RWPE2 (cell line): Measurements from ENCODE around the gene LTB4R.

Source experiments
- ATAC-seq: fragments of 200-7000 bp; cut with Tn5 transposase; 3 replicates; pipeline ENCODE4 v1.9.1; 2021; ENCODE audit warnings: low read depth
- DNase-seq: peaks from one replicate; pipeline ENCODE4 v3.0.0-alpha.2; 2020; ENCODE audit warnings: low spot score
- H3K27ac ChIP-seq: fragments of 450-650 bp; 2 replicates; pipeline ENCODE4 v1.5.1; 2017; ENCODE audit warnings: mild to moderate bottlenecking; ENCODE audit not compliant: poor library complexity, severe bottlenecking
- H3K27me3 ChIP-seq: fragments of 250-450 bp; sonication (Bioruptor Pico); 2 replicates; pipeline ENCODE4 v1.5.1; 2021; ENCODE audit warnings: mild to moderate bottlenecking, moderate library complexity; ENCODE audit not compliant: insufficient read depth, poor library complexity, severe bottlenecking
- H3K36me3 ChIP-seq: fragments of 250-450 bp; sonication (Bioruptor Pico); 2 replicates; pipeline ENCODE4 v1.5.1; 2020; ENCODE audit warnings: low read depth, mild to moderate bottlenecking, moderate library complexity
- H3K4me1 ChIP-seq: fragments of 250-450 bp; sonication (Bioruptor Pico); 2 replicates; pipeline ENCODE4 v1.5.1; 2021; ENCODE audit warnings: mild to moderate bottlenecking, moderate library complexity; ENCODE audit not compliant: insufficient read depth, poor library complexity, severe bottlenecking
- H3K4me3 ChIP-seq: fragments of 250-450 bp; sonication (Bioruptor Pico); 2 replicates; pipeline ENCODE4 v1.5.1; 2021; ENCODE audit warnings: mild to moderate bottlenecking, moderate library complexity; ENCODE audit not compliant: severe bottlenecking
- H3K9me3 ChIP-seq: fragments of 250-450 bp; sonication (Bioruptor Pico); 2 replicates; pipeline ENCODE4 v1.5.1; 2021; ENCODE audit warnings: mild to moderate bottlenecking, moderate library complexity; ENCODE audit not compliant: severe bottlenecking
- TF ChIP-seq, protein P1 (sequence below): fragments of 450-650 bp; IDR thresholded peaks from one replicate; pipeline ENCODE4 v1.5.1; 2017; ENCODE audit warnings: mild to moderate bottlenecking, moderate library complexity; ENCODE audit not compliant: poor library complexity, severe bottlenecking

Gene LTB4R

DNA sequence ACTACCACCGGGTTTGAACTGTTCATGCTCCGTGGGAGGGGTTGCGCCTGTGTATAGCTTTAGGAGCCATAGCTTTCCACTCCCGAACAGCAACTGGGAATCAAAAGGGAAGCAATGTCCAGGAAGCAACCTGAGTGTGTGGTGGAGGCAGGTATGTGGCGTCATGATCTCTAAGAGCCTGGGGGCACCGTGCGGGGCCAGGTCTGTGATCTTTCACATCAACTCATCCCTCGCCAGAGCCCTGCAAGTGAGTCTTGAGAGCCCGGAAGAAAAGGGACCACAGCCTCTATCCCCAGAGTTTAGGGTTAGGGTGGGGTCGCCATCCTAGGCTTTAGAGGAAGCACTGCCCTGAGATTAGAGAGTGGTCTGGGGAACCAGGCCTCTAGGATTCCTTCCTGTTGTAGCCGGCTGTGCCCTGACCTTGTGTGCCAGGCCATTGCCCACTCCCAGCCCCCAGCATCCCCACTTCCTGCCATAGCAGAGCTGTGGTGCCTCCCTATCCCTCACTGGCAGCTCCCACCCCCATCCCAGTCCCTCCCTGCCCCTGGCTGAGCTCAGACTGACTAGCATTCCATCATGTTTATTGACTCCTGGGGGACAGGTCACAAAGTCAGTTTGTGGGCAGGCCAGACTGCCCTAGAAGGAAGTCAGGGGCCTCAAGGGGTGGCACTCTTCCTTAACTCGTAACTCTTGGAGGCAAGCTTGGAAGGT lies 24.3 kb downstream of the LTB4R start:
- peaks cover 3% of the 10 kb centered on the region for H3K4me1 ChIP-seq
- no peak overlapping the region for H3K4me3 ChIP-seq
- TF ChIP-seq, protein P1, sequence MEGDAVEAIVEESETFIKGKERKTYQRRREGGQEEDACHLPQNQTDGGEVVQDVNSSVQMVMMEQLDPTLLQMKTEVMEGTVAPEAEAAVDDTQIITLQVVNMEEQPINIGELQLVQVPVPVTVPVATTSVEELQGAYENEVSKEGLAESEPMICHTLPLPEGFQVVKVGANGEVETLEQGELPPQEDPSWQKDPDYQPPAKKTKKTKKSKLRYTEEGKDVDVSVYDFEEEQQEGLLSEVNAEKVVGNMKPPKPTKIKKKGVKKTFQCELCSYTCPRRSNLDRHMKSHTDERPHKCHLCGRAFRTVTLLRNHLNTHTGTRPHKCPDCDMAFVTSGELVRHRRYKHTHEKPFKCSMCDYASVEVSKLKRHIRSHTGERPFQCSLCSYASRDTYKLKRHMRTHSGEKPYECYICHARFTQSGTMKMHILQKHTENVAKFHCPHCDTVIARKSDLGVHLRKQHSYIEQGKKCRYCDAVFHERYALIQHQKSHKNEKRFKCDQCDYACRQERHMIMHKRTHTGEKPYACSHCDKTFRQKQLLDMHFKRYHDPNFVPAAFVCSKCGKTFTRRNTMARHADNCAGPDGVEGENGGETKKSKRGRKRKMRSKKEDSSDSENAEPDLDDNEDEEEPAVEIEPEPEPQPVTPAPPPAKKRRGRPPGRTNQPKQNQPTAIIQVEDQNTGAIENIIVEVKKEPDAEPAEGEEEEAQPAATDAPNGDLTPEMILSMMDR, result no peak
- H3K27ac ChIP-seq, result no peak overlapping the region
- no peaks in the 10 kb centered on the region for H3K36me3 ChIP-seq
- no peak for ATAC-seq
- no peak for DNase-seq
- H3K9me3 ChIP-seq, result no peaks in the 10 kb centered on the region
- peaks cover 23% of the 10 kb centered on the region for H3K27me3 ChIP-seq

DNA sequence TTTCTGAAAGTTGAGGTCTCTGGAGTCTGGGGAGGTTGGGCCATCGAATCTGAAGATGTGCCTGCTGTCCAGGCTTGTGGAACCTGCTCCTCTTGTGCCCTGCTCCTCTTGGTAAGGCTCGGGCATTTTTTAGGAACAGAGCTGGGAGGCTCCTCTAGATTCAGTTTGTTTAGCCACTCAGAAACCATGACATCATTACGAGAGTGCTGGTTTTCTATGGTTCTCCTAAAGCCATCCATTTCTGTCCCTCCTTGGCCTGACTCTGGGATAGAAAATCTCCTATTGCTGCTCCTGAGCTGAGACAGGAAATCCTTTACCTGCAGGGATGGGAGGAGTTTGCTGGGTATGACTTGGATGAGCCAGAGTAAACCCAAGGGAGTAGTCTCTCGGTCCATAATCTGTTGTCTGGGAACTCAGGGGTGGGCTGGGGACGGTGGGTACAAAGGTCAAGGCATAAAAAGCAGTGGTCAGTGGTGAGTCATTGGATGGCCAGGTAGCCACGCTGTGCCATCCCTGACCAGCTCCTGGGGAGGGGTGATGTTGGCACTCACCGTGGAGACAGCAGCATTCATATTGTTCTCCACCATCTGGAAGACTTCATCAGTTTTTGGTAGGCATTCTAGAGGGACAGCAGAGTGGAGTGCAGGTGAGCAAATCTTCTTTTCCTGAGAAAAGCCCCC lies 26.0 kb downstream of the LTB4R start:
- Histone ChIP-seq H3K27me3 (peaks cover 23% of the 10 kb centered on the region), H3K4me1 (peaks cover 3% of the 10 kb centered on the region), H3K36me3 (no peaks in the 10 kb centered on the region), H3K9me3 (no peaks in the 10 kb centered on the region), H3K4me3 (no peak overlapping the region), H3K27ac (no peak overlapping the region)
- no peak for DNase-seq
- no peak for ATAC-seq
- TF ChIP-seq, protein P1, result no peak

- Histone ChIP-seq H3K27ac (no peak overlapping the region), H3K36me3 (no peaks in the 10 kb centered on the region), H3K4me1 (peaks cover 3% of the 10 kb centered on the region), H3K4me3 (no peak overlapping the region), H3K9me3 (no peaks in the 10 kb centered on the region), H3K27me3 (peaks cover 22% of the 10 kb centered on the region)
- DNase-seq (no peak), ATAC-seq (no peak)
- TF ChIP-seq, protein P1, result no peak
Observed at GRCh38 chr14:24337824-24338175, 26.5 kb downstream of the LTB4R start.

DNA sequence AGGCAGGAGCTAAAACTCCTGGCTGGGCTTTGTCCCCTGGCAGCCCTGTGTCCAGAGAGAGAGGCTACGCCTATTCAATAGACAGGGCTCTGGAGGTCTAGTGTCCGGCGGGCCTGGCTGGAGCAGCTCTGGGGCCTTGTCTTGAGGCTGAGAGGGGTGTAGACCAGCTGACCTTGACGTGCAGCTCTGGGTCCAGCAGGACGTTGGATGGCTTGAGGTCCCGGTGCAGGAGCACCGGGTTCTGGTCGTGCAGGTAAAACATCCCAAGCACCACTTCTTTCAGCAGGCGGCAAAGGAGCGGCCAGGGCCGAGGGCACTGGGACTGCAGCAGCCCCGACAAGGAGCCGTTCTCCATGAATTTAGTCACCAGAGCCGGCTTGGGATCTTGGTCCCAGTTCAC lies 27.5 kb downstream of the LTB4R start:
- ATAC-seq (no peak), DNase-seq (no peak)
- TF ChIP-seq, protein P1, result no peak
- Histone ChIP-seq H3K4me3 (no peak overlapping the region), H3K9me3 (no peaks in the 10 kb centered on the region), H3K36me3 (no peaks in the 10 kb centered on the region), H3K27ac (no peak overlapping the region), H3K27me3 (peaks cover 13% of the 10 kb centered on the region), H3K4me1 (peaks cover 2% of the 10 kb centered on the region)
